C4-2B (cell line): ENCODE results near the gene ALDH16A1.

ENCODE experiments used
- H3K27ac ChIP-seq: fragments of 450-650 bp; 2 replicates; pipeline ENCODE4 v1.5.1; 2017
- ZFX ChIP-seq: fragments of 450-650 bp; IDR thresholded peaks from 2 replicates; pipeline ENCODE4 v1.6.1; 2017
- TF ChIP-seq, protein P1 (sequence below): fragments of 450-650 bp; conservative IDR thresholded peaks from 2 replicates; pipeline ENCODE4 v1.5.1; 2017; ENCODE audit warnings: mild to moderate bottlenecking

Gene ALDH16A1

DNA sequence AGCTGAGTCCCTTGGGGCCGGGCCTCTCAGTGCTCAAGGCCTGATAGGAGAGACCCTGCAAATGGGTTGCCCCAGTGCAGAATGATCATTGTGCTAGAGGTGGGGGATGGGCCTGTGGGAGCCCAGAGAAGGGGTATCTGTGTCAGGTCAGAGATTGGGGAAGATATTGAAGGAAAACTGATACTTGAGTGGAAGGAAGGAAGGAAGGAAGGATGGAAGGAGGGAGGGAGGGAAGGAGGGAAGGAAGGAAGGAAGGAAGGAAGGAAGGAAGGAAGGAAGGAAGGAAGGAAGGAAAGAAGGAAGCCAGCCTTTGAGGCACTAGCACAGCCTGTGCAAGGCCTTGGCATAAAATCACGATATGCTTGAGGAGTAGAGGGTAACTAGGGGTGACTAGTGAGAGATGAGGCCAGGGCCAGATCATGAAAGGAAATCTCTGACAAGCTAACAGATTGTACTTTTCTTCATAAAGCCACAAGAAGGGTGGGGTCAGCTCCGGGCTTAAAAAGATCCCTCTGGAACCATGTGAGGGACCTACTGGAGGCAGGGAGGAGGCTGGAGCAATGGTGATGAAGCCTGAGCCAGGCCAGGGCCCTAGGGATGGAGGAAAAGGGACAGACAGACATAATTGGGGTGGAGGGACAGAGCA is 41.2 kb upstream of the ALDH16A1 start:
- TF ChIP-seq, protein P1, sequence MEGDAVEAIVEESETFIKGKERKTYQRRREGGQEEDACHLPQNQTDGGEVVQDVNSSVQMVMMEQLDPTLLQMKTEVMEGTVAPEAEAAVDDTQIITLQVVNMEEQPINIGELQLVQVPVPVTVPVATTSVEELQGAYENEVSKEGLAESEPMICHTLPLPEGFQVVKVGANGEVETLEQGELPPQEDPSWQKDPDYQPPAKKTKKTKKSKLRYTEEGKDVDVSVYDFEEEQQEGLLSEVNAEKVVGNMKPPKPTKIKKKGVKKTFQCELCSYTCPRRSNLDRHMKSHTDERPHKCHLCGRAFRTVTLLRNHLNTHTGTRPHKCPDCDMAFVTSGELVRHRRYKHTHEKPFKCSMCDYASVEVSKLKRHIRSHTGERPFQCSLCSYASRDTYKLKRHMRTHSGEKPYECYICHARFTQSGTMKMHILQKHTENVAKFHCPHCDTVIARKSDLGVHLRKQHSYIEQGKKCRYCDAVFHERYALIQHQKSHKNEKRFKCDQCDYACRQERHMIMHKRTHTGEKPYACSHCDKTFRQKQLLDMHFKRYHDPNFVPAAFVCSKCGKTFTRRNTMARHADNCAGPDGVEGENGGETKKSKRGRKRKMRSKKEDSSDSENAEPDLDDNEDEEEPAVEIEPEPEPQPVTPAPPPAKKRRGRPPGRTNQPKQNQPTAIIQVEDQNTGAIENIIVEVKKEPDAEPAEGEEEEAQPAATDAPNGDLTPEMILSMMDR, result no peak
- no peak for TF ChIP-seq ZFX
- no peak overlapping the region for H3K27ac ChIP-seq

DNA sequence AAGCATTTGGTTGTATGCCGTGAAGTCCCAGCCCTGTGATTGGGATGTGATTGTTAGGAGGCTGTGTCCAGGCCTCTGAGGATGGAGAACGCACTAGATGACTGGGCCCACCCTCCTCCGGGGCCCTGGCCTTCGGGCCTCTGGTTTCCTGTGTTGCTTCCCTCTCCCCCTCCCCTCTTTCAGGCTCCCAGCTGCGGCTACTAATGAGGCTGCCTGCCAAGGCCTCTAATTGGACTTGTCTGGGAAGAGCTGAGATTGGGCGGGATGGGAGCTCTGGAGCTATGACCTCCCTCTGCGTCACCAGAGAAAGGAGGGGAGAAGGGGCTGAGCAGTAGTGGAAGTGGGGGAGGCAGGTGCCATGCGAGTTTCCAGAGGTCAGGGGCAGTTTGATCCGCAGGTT is 39.7 kb upstream of the ALDH16A1 start:
- H3K27ac ChIP-seq, result no peak overlapping the region
- TF ChIP-seq, protein P1, result no peak
- TF ChIP-seq ZFX, result no peak

DNA sequence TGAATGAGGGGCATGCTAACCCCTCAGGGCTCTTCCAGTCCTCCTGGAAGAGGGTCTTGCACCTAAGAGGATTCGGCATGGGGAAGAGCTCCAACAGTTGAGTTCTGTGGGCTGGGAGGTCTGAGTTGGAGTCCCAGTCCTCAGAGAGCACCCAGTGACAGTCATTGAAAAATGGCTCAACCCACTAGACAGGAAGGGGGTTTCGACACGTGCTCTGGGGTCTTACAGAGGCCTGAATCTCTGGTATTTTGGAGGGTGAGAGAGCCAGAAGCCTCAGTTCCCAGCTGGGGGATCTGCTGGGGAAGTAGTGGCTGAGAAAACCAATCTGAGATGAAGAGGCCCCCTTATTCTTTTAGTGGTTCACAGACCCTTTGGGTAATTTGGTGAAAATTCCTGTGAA is 38.8 kb upstream of the ALDH16A1 start:
- no peak for TF ChIP-seq ZFX
- TF ChIP-seq, protein P1, result no peak
- no peak overlapping the region for H3K27ac ChIP-seq

DNA sequence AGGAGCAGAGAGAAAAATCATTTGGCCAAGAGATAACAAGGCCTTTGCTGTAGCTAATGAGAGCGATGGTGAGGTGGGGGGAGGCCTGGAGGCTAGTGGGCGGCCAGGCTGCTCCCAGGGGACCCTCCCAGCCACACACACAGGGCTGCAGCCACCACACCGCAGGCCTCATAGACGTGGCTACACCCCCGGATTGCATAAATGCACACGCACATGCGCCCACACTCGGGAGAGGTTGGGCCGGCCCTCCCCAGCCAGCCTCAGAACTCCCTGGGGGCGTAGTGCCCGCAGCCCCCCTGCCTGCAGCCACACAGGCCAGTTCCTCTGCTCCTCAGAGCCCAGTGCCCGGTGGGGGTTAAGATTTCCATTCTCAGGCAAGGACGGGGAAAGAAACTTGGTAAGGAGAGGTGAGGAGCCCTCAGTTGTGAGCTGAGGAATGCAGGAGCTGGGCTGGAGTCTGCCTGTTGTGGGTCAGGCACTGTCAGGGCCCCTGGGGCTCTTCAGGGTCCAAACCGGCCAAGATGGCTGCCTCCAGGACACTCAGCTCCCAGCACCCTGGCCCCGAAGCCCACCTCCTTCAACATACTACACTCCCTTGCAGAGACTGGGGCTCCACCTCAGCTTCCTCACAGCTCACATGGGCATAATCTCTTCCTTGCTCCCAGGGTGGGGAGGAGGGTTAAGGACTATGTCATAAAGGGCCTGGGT is 37.8 kb upstream of the ALDH16A1 start:
- TF ChIP-seq, protein P1, result no peak
- TF ChIP-seq ZFX, result no peak
- no peak overlapping the region for H3K27ac ChIP-seq

DNA sequence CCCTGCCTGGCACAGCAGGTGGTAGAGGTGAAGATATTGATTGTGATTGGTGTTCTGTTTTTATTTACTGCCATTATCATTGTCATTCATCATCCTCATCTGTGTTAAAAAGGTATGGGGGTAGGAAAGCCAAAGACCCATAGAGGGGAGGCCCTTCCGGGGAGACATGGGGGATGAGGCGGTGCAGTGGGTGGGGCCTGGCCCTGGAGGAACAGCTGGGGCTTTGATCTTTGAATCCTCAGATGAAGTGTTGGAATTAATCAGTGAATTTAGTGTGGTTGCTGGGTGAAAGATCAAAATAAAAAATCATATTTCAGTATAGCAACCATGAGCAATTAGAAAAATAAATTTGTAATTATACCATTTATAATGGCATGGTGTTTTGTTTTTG is 37.2 kb upstream of the ALDH16A1 start:
- TF ChIP-seq, protein P1, result no peak
- no peak for TF ChIP-seq ZFX
- no peak overlapping the region for H3K27ac ChIP-seq

DNA sequence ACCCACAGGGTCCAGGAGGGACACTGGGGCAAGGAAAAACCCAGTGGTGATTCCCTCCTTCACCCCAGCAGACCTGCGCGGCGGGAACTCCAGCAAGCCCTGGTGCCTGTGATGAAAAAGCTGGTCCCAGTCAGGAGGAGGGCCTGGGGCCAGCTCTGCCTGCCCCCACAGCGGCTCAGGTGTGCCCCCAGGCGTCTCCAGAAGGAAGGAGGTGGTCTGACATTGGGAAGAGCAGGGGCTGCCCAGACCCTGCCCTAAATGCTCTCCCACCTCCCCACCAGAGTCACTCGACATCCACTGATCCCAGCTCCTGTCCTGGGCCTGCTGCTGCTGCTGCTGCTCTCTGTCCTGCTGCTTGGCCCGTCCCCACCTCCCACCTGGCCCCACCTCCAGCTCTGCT is 35.9 kb upstream of the ALDH16A1 start:
- TF ChIP-seq, protein P1, result no peak
- TF ChIP-seq ZFX, result no peak
- no peak overlapping the region for H3K27ac ChIP-seq

DNA sequence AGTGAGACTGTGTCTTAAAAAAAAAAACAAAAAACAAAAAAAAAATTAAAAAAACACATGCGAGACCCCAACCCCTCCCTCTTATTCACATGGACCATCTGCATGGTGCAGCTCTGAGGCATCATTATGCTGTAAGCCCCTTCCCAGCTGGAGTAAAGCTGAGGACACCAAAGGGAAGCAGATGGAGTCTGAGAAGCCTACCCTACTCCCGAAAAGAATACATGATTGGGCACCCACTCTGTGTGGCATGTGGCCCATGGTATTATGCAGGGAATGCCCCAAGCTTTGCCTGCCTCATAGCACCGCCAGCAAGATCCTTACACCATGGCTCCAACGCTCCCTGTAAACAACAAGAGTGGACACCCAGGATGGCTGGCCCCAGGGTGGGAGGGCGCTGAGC is 34.5 kb upstream of the ALDH16A1 start:
- no peak for TF ChIP-seq ZFX
- TF ChIP-seq, protein P1, result no peak
- no peak overlapping the region for H3K27ac ChIP-seq
